Natural killer cell (primary cell): Measurements from ENCODE around the gene IL1A. TPM values are rescaled to one million over a fixed set of nuclear protein-coding genes. Genes with fewer than 3 reads are reported as not detected.

Source experiments
- ATAC-seq, 3 donors: fragments of 150-1000 bp in 2 of 3; fragments of 200-7000 bp in 1 of 3; cut with Tn5 transposase; 1 replicate in 1 of 3; 2 replicates in 2 of 3; pipeline ENCODE4 v1.10.0; 2021; ENCODE audit warnings: mild to moderate bottlenecking in 2 of 3, moderate library complexity in 2 of 3
- DNase-seq, 2 donors: peaks; one replicate each; pipeline versions ENCODE4 v3.0.0 to v3.0.0-alpha.2; 2013 to 2021; ENCODE audit warnings: mixed read lengths in 1 of 2
- H3K27ac ChIP-seq: one replicate; pipeline ENCODE4 v1.5.1; 2013; ENCODE audit warnings: mild to moderate bottlenecking, low read length
- H3K27me3 ChIP-seq: one replicate; pipeline ENCODE4 v1.6.1; 2013; ENCODE audit warnings: low read length; ENCODE audit not compliant: control insufficient read depth, insufficient read depth
- H3K36me3 ChIP-seq: one replicate; pipeline ENCODE4 v1.6.1; 2013; ENCODE audit warnings: low read length; ENCODE audit not compliant: control insufficient read depth, insufficient read depth
- H3K4me1 ChIP-seq: one replicate; pipeline ENCODE4 v1.6.1; 2013; ENCODE audit warnings: low read length; ENCODE audit not compliant: control insufficient read depth, insufficient read depth
- H3K4me3 ChIP-seq: one replicate; pipeline ENCODE4 v1.5.1; 2013; ENCODE audit warnings: low read length
- H3K9me3 ChIP-seq: one replicate; pipeline ENCODE4 v1.6.1; 2013; ENCODE audit warnings: low read length; ENCODE audit not compliant: control insufficient read depth, insufficient read depth
- H3K27ac Mint-ChIP-seq, 2 donors: one replicate each; pipeline ENCODE4 v1.8.0; 2022; ENCODE audit warnings: mild to moderate bottlenecking in 2 of 2, mixed read lengths in 2 of 2, moderate library complexity in 1 of 2
- H3K27me3 Mint-ChIP-seq, 2 donors: one replicate each; pipeline ENCODE4 v1.8.0; 2022; ENCODE audit warnings: low read depth in 2 of 2, mixed read lengths in 2 of 2
- H3K36me3 Mint-ChIP-seq: one replicate; pipeline ENCODE4 v1.8.0; 2022; ENCODE audit warnings: mixed read lengths
- H3K4me1 Mint-ChIP-seq, 2 donors: one replicate each; pipeline ENCODE4 v1.8.0; 2022; ENCODE audit warnings: mixed read lengths in 2 of 2
- H3K4me3 Mint-ChIP-seq: one replicate; pipeline ENCODE4 v1.8.0; 2022; ENCODE audit warnings: mild to moderate bottlenecking, moderate library complexity, mixed read lengths
- H3K9me3 Mint-ChIP-seq, 2 donors: one replicate each; pipeline ENCODE4 v1.8.0; 2022; ENCODE audit warnings: mixed read lengths in 2 of 2
- WGBS: methylation state at CpG from one replicate; pipeline ENCODE4 v1.1.7; 2013; ENCODE audit warnings: missing lambda C conversion rate; ENCODE audit not compliant: insufficient coverage; 5-methylcytosine and 5-hydroxymethylcytosine counted together
- intact Hi-C: fragments of 100-400 bp; cut with micrococcal nuclease; formaldehyde crosslinking; loops from one replicate; pipeline ENCODE4 v1.14.2; 2022
- total RNA-seq, 4 donors: library from RNA; stranded (reverse); fragments of 120-200 nt in 1 of 4; gene quantifications; one replicate each; pipeline versions ENCODE4 v1.2.3 to v1.2.4, GENCODE V29; 2013 to 2022
- TF ChIP-seq, protein P1 (sequence below): fragments of 200-600 bp; IDR thresholded peaks from one replicate; pipeline ENCODE4 v1.8.0; 2022; ENCODE audit warnings: antibody characterized with exemption

IL1A gene
- total RNA-seq, 3 donors from 2014 or later (not counting 1 experiment from before 2014, with no cell fraction given): 0.45 to 1.6 TPM; not detected in 1

DNA sequence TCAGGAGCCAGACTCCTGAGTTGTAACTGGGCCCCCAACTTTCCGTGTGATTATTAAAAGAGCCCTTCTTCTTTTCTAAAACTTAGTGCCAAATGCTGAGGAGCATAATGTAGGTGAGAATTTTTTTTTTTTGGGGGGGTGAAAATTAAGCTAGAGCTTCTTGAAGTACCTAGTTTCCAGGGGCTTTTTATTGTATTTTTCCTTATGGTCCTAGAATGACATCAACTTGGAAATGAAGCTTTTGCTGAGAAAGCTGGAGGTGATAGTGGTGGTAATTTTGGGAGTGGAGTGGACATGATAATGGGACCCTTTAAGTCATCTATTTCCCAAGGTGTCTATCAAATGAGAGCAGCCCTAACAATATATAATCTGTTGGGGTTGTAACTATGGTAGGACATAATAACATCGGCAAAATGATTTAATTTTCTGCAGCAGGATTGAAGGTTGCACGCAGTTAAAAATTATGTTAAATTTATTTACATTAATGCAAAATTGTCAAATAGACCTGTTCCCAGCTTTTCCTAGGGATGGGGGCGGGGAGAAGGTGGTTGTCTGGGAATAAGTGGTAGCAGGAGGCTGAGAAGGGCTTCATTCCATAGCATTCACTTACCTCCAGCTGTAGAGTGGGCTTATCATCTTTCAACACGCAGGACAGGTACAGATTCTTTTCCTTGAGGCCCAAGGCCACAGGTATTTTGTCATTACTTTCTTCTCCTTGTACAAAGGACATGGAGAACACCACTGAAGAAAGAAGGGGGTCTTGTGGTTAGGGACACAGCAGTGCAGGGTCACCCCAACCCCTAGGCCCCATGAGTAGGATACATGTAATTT, 46.6 kb upstream of the IL1A start:
- Mint-ChIP-seq H3K27ac (peak overlapping the region in 1 of 2 donors; percentile 9), H3K9me3 (no peaks in the 10 kb centered on the region), H3K4me3 (no peak overlapping the region), H3K36me3 (no peaks in the 10 kb centered on the region), H3K4me1 (peaks cover 2 to 8% of the 10 kb centered on the region in 2 donors), H3K27me3 (peaks cover 0 to 3% of the 10 kb centered on the region in 2 donors)
- no peak for DNase-seq
- Histone ChIP-seq H3K36me3 (no peaks in the 10 kb centered on the region), H3K27ac (no peak overlapping the region), H3K4me1 (peaks cover 6% of the 10 kb centered on the region), H3K9me3 (no peaks in the 10 kb centered on the region), H3K4me3 (no peak overlapping the region), H3K27me3 (no peaks in the 10 kb centered on the region)
- WGBS: 100% methylated on average over 2 of the region's 5 CpGs
- intact Hi-C loops: no loop called here
- no peak for ATAC-seq
- TF ChIP-seq, protein P1, sequence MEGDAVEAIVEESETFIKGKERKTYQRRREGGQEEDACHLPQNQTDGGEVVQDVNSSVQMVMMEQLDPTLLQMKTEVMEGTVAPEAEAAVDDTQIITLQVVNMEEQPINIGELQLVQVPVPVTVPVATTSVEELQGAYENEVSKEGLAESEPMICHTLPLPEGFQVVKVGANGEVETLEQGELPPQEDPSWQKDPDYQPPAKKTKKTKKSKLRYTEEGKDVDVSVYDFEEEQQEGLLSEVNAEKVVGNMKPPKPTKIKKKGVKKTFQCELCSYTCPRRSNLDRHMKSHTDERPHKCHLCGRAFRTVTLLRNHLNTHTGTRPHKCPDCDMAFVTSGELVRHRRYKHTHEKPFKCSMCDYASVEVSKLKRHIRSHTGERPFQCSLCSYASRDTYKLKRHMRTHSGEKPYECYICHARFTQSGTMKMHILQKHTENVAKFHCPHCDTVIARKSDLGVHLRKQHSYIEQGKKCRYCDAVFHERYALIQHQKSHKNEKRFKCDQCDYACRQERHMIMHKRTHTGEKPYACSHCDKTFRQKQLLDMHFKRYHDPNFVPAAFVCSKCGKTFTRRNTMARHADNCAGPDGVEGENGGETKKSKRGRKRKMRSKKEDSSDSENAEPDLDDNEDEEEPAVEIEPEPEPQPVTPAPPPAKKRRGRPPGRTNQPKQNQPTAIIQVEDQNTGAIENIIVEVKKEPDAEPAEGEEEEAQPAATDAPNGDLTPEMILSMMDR: no peak

DNA sequence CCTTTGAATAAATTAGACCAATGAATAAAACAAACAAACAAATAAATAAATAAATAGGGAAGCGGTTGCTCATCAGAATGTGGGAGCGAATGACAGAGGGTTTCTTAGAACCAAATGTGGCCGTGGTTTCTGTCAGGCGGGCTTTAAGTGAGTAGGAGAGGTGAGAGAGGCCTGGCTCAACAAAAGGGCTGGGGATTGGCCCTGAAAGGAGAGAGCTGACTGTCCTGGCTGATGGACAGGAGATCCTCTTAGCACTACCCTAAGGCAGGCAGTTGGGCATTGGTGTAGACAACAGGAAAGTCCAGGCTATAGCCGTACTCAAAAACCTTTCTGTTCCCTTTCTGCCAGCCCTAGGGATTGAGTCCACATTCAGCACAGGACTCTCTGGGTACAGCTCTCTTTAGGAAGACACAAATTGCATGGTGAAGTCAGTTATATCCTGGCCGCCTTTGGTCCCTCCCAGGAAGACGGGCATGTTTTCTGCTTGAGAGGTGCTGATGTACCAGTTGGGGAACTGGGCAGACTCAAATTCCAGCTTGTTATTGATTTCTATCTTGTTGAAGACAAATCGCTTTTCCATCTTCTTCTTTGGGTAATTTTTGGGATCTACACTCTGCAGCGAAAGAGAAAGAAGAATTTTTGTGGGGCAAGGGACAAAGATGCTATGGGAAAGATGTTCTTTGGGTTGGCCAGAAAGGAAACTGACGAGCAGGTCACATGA, 45.8 kb upstream of the IL1A start:
- Histone ChIP-seq H3K27me3 (no peaks in the 10 kb centered on the region), H3K27ac (no peak overlapping the region), H3K4me1 (peaks cover 7% of the 10 kb centered on the region), H3K9me3 (no peaks in the 10 kb centered on the region), H3K4me3 (no peak overlapping the region), H3K36me3 (no peaks in the 10 kb centered on the region)
- intact Hi-C loops: loop anchor here (10.0 kb wide), 1 partner anchor 55 kb away; no protein-coding TSS in a partner anchor
- peaks cover 10 to 16% of the 10 kb centered on the region in 2 donors for H3K4me1 Mint-ChIP-seq
- peaks cover 0 to 3% of the 10 kb centered on the region in 2 donors for H3K27me3 Mint-ChIP-seq
- ATAC-seq: no peak
- no peaks in the 10 kb centered on the region for H3K36me3 Mint-ChIP-seq
- TF ChIP-seq, protein P1: no peak
- no peak overlapping the region for H3K4me3 Mint-ChIP-seq
- DNase-seq: no peak
- H3K27ac Mint-ChIP-seq: no peak overlapping the region
- H3K9me3 Mint-ChIP-seq: no peaks in the 10 kb centered on the region
- WGBS: 90% methylated on average over 10 of the region's 10 CpGs

GRCh38 chr2:112829101-112829960, 45.0 kb upstream of the IL1A start:
- H3K4me1 ChIP-seq: peaks cover 15% of the 10 kb centered on the region
- no peak overlapping the region for H3K4me3 Mint-ChIP-seq
- intact Hi-C loops: loop anchor here (10.0 kb wide), 1 partner anchor 55 kb away; no protein-coding TSS in a partner anchor
- H3K36me3 Mint-ChIP-seq: no peaks in the 10 kb centered on the region
- no peak overlapping the region for H3K4me3 ChIP-seq
- WGBS: 94% methylated on average over 5 of the region's 5 CpGs
- no peaks in the 10 kb centered on the region for H3K27me3 ChIP-seq
- H3K27ac Mint-ChIP-seq: no peak overlapping the region
- H3K4me1 Mint-ChIP-seq: peaks cover 18 to 23% of the 10 kb centered on the region in 2 donors
- no peak overlapping the region for H3K27ac ChIP-seq
- DNase-seq (no peak), ATAC-seq (no peak)
- H3K9me3 ChIP-seq: no peaks in the 10 kb centered on the region
- TF ChIP-seq, protein P1: no peak
- H3K27me3 Mint-ChIP-seq: peaks cover 0 to 3% of the 10 kb centered on the region in 2 donors
- H3K9me3 Mint-ChIP-seq: no peaks in the 10 kb centered on the region
- no peaks in the 10 kb centered on the region for H3K36me3 ChIP-seq
